Muscle of arm (tissue), 12 donors: ENCODE results near the gene GGNBP2. TPM values are rescaled to one million over a fixed set of nuclear protein-coding genes. Genes with fewer than 3 reads are reported as not detected.

ENCODE experiments used
- DNase-seq: peaks from one replicate; pipeline ENCODE4 v3.0.0-alpha.2; 2013
- polyA plus RNA-seq, 12 donors: library from polyadenylated mRNA; unstranded; fragments of 120-200 nt; gene quantifications; one replicate each; pipeline ENCODE4 v1.2.1, GENCODE V29; 2013; ENCODE audit not compliant: insufficient read length in 12 of 12

Gene GGNBP2
- polyA plus RNA-seq, 12 donors = 47.7 to 91.0 (median 64.3) TPM; not detected in 1

DNA sequence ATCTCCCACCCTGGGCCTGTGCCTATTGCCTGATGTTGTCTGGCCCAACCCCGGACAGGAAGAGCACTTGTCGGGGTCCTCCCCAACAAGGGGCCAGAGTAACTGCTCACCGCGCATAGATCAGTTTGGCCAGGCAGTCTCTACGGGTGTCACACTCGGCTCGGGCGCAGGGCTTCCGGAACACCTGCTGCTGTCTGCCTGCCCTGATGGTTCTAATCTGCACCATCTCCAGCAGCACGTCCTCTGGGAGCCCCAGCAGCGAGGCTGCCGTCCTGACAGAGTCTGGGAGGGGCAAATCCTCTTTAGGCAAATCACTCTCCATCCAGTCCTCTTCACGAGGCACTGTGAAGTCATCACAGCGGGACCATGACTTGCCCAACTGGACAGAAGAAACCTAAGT lies 34.1 kb upstream of the GGNBP2 start:
- no peak for DNase-seq

DNA sequence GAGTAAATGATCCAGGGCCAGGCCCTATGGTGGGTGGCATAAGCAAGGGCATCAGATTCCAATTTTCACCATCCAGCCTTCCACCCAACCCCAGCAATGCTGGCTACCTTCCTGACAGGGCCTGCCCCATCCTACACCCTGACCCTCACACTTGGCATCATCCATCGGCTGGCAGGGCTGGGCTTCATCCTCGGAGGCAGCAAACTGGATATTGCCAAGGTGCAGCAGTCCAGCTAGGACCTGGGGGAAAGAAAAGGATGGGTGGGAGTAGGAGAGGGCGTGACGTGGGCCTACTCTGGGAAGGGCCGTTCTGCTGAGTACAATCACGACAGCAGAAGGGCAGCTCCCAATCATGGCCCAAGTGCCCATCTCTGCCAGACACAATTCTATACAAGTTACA lies 33.5 kb upstream of the GGNBP2 start:
- DNase-seq = no peak

DNA sequence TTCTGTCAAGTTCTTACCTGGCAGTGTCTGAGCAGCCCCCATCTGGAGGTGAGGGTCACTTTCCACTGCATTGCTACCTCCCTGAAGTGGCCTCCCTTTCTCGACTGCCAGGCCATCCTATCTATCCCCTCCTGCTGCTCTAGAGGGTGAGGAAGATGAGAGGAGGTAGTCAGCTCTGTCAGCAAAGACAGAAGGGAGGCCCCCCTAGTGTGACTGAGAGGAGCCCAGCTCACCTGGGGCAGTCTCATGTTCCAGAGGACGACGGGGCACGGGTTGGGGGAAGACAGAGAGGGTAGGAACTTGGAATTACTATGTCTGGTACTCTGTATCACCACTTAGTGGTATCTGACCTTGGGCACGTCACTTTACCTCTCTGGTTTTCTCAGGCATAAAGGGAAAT lies 32.1 kb upstream of the GGNBP2 start:
- DNase-seq = no peak

DNA sequence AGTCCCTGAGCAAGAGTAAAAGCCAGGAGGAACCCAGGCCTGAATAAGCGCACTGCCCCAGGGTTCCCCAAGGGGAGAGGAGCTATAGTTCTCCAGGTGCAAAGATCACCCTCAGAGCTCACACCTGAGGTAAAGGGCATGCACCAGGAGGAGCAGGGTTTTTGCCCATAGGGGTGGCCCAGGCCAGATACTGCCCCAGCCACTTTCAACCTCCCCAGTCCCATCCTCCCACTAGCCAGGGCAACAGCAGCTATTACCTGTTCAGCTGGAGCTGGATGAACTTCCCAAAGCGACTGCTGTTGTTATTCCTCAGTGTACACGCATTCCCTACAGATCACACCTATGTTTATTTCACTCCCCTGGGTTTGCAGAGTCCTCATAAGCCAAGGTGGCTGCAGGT lies 29.9 kb upstream of the GGNBP2 start:
- no peak for DNase-seq

DNA sequence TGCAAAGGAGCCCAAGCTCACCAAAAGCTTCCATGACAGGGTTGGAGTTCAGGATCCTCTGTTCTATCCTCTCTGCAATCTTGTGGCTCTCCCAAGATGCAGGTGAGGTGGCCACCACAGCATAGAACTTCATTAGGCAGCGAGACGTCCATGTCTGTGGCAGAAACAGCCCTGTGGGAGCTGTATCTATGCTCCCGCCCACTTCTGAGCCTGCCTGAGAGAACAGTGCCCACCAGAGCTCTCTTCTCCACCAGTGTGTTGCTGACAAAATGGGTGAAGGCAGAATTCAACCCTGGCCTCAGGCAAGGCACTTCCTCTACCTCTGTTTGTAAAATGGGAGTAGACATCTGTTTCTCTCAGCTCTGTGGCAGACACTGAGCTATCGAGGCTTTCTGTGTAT lies 28.9 kb upstream of the GGNBP2 start:
- no peak for DNase-seq

DNA sequence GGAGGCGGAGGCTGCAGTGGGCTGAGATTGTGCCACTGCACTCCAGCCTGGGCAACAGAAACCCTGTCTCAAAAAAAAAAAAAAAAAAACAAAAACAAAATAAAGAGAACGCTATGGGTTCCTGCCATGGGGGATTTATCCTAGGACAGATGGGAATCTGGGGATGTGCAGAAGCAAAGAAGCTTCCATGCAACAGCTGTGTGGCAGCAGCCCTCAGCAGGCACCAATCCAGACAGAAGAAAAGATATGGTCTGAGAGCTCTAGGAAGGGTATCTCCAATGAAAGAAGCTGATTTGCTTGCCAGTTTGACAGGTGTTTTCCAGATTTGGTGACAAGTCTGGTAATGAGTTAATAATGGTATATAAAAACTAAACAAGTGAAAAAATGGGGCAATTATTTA lies 21.6 kb upstream of the GGNBP2 start:
- no peak for DNase-seq

DNA sequence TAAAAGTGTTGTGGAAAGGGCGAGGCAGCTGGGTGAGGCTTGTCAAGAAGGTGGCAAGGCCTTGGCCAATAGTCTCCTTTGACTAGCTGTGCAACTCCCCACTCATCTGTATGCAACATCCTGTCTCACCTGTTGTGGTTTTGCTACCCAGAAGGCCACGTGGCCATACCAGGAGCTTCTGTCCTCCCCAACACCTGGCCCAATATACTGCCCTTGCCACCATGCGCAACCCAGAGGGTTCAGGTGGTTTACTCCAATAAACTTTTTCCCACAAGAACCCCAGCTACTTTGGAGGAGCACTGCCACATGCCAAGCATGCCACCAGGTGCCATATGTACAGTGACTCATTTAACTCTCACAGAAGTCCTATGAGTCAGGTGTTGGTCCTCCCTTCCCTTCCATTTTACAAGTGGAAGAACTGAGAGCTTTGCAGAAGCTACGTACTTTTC lies 20.3 kb upstream of the GGNBP2 start:
- DNase-seq = no peak

DNA sequence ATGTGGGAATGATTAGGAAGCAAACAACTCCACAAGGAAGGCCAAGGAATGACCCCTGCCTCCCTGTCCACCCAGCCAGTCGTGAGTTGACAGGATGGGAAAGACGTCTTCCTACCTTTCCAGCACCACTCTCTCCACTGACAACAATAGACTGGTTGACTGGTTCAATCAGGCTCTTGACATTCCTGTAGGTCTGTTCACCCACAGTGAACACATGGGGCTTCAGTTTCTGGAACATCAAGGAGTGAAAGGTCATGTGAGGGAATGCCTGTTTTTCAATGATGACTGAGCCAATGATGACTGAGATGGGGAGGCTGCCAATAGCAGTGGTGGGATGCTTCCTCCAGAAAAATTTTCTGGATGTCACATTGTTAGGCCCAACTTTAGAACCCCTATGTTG lies 19.6 kb upstream of the GGNBP2 start:
- no peak for DNase-seq

DNA sequence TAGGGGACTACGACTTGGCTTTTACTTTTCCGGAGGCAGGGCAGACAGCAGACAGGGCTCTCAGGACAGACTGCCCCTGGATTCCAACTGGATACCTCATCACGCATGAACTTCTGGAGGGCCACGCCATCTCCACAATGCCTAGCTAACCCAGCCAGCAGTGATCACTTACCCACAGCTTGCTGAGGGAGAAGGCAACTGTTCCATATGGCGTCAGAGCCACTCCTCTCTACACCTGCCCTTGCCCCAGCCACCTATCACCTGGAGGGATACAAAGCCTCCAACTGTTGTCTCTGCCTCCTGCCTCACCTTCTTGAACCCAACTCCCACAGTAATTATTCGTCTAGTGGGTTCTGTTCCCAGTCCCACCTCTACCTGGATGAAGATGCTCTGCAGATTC lies 18.8 kb upstream of the GGNBP2 start:
- no peak for DNase-seq

DNA sequence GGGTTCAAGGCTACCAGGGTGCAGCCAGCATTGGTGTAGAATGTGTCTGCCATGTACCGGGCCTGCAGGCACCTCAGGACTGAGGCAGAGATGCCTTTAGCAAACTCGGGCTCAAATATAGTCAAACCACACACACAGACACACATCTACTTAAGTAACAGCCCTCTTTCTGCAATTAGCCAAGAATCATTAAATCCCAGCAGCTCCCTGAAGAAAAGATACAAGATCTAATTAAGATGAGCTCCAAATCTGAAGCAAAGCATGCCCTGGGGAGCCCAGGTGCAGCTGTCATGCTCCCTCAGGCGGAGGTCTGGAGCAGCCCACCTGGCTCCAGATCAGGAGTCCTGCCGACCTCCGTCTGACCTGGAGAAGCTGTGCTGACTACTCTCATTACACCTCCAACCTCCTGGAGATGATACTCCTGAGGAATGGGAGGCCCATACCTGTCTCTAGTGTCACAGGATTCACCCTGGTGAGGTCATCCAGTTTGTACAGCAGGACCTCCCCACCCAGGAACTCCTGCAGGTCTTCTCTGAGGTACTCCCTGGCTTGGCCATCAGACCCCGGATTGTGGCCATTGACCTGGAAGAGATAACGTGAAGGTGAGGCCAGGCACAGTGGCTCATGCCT lies 17.0 kb upstream of the GGNBP2 start:
- no peak for DNase-seq

DNA sequence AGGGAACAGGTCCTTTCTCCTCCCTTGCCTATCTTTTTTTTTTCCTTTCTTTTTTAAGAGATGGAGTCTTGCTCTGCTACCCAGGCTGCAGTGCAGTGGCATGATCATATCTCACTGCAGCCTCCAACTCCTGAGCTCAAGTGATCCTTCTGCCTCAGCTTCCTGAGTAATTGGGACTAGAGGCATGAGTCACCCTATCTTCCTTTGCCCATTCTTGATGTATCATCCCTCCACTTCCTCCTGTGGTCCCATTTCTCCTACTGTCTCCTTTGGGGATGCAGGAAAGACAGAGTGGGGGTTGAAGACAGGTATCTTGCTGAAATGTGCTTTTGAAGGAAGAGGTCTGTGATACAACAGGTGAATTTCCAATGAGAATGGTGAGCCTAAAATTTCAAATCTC lies 15.6 kb upstream of the GGNBP2 start:
- no peak for DNase-seq

DNA sequence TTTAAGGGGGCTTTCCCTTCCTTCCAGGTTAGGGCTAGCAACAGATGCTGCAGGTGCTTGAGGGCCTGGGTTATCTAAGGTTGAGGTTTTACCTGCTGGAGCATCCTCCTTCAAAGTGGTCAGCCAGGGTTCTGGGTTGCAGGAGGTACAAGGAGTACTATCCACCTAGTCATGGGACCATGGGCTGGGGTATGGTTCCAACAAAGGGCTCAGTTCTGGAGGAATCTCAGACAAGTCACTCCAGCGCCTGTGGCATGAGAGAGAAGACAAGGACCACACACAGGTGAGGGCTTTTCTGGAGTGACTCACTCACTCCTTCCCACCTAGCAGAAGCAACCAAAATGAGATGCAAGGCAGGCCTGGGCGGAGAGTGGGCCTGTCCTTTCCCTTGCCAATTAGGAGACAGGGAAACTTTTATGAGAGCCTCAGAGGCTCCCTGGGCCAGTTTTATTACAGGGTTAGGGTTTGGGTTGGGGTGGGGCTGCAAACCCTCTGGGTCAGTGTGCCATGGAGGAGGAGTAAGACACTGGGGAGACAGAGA lies 12.2 kb upstream of the GGNBP2 start:
- no peak for DNase-seq

DNA sequence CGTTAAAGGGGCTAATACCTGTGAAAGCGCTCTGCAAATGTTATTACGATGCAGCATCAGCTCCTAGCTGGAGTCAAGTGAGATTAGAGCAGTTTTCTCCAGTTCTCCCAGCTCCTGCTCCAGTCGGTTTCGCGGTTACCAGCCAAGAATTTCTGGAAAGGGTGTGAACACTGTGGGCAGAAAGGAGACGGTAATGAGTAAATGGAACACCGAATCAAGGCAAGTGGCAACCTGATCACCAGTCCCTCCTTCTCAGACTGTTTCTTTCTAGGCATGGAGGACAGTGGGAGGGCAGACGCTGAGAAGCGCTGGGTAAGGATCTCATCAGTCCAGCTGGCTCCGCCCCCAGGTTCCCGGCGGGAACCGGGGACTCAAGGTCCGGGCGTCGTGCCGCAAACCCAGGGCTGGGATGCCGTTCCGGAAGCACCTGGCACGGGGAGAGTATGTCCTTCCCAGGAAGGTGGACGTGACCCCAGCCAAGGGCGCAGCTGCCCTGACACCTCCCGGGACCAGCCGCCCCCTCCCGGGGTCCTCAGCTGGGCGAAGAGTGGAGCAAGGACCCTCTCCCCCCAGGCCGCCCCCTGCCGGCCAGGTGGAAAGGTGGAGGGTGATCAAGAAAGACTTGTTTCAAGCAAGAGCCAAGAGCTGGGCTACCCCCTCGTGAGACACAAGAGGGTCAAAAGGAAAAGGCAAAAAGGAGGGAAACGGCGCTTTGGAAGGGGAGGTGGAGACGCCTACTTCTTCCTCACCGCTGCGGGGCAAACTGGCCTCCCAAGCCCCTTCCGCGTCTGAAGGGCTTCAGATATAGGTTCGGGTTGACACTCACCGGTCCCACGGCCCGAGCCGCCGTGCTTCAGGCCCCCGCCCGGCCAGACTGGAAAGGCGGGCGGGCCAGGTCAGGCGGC lies 10.5 kb upstream of the GGNBP2 start:
- DNase-seq = peak; percentile 59

DNA sequence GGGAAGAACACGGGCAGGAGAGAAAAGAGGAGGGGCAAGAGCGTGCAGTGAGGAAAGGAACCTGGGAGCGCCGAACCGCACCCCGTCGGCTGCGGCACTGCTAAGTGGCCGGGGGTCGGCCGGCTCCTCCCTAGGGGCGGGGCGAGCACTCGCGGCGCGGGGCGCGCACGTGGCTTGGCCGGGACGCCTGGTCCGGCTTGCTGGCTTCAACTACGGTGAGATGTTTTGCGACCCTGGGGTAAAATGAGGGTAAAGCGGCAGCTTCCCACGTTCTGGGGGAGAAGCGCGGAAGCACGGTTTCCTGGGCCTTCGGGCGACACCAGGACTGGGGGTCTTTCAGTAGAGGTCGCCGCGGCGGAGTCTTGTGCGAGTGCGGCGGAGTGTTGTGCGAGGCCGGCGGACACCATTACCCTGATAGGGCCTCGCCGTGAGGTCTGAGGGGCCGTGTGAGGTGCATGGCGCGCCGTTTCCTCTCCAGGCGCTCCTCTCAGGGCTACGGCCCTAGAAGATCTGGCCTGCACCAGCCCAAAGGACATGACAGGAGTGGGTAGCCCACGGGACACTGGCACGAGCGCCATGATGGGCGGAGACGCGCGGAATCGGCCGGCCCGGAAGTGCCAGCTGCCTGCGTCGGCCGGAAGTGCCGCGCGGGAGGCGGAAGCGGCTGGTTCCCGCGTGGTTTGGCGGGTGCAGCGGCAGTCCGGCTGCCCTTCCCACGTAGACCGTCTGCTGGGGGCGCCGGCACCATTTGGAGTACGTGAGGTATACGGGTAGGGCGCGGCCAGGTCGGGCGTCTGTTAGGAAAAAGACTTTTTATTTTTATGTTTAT lies 9.7 kb upstream of the GGNBP2 start, which contains the start of the genes MYO19 and PIGW:
Gene MYO19 (minus strand): TSS at position 29 of the 829 bp plus-strand sequence. CDS start 2,330 bp downstream, outside the sequence.
Gene PIGW (plus strand): TSS at position 148 of the 829 bp plus-strand sequence. CDS start 2,115 bp downstream, outside the sequence.
- DNase-seq = peak; percentile 91

DNA sequence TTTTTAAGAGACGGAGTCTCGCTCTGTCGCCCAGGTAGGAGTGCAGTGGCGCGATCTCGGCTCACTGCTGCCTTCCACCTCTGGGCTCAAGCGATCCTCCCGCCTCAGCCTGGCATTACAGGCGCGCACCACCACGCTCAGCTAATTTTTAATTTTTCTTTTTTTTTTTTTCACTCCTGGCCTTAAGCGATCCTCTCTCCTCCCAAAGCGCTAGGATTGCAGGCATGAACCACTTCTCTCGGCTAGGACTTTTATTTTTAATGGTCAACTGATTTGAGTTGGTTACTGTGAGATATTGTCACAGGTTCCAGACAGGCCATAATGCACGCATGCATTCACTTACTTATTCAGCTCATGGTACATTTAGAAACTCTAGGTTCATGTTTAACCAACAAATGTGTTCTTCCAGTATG lies 9.0 kb upstream of the GGNBP2 start:
- no peak for DNase-seq

DNA sequence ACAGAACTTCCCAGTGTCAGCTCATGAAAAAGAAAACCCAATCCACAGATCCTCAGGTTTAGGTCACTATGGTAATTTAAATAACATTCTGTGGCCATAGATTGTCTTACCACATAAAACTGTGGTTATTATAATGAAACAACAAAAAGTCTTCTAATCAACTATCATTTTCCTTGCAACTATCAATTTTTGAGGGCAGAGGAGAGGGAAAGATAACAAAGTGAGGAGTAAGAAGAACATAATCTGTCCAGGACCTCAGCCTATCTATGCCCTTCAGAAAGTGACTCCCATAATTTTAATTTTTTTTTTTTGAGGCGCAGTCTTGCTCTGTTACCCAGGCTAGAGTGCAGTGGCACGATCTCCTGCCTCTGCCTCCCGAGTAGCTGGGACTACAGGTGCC lies 4.0 kb upstream of the GGNBP2 start:
- DNase-seq = no peak

DNA sequence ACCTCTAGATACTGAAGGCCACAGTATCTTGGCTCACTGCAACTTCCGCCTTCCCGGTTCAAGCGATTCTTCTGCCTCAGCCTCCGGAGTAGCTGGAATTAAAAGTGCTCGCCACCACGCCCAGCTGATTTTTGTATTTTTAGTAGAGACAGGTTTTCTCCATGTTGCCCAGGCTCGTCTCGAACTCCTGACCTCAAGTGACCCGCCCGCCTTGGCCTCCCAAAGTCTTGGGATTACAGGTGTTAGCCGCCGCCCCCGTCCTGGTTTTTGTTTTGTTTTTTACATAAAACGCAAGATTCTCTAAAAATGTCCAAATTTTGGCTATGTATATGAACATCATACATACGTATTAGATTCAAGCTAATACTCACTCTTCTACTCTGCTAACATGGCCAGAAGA lies 2.0 kb upstream of the GGNBP2 start:
- DNase-seq = no peak

DNA sequence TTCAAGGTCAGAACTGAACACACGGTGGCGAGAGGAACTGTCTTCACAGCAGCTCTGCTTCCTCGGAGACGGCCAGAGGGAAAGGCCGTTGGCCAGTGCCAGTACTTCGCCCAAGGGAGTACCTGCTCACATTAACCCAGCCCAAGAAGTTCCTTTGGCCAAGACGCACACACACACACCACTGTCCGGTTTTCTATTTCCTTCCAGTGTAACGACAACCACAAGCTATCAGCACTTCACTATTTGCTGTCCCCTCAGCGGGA lies 744 bp upstream of the GGNBP2 start:
- no peak for DNase-seq

DNA sequence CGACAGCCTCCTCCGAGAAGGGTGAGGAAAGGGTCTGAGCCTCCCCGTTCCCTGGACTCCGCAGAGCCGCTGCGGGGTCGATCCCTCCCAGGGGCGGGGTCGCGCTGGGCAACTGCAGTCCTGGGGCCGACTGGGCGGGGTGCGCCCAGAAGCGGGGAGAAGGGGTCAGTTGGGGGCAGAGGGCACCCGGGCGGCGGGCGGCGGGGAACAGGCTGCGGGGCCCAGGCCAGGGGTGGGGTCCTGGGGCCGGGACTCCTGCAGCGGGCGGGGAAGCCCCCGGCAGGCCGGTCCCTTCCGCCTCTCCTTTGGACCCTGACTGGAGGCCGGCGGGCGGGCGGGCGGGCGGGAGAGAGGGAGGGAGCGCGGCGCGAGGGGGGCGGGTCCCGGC lies 352 bp downstream of the GGNBP2 start:
- DNase-seq = peak; percentile 94

DNA sequence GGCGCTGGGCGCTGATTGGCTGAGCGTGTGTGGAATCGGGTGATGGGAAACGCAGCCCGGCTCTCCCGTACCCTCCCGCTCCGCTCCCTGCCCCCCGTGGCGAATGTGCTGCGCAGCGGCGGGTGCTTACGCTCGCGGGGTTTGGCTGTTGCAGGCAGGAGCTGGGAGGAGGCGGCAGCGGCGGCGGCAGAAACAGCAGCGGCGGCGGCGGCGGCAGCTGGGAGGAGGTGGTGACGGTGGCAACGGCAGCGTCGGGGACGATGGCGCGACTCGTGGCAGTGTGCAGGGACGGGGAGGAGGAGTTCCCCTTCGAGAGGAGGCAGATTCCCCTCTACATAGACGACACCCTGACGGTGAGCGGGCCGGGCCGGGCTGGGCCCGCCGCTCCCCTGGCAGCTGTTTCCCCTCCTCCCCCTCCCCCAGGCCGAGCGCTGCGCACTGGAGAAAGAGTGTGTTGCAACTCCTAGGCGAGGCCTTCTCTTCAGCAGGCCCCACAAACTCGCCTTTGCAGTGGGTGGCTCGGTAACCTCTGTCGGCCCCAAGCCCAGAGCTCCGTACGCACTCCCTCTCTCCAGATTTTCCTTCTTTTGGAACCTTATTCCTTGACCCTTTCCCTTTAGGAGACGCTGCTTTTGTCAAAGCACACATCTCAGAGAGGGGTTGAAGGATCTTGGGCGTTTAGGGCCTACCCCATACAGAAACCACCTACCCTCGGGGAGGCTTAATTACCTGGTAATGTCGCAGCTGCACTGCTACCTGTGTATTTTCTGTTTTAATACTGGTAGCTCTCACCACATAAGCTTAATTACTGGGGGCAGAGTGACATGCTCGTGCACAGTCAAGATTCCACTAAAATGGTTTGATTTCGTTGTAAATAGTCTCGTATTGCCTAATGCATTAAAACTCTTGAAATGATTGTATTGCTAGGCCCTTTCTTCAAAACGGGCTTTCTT lies 1.0 kb downstream of the GGNBP2 start:
- DNase-seq = peak; percentile 68
